Peyer's patch (tissue), 4 donors: ENCODE data around the gene CAPZA2. TPM values are rescaled to one million over a fixed set of nuclear protein-coding genes. Genes with fewer than 3 reads are reported as not detected.
"Not testable (repeated sequence)": the region's sequence is repeated elsewhere in the genome, so short reads cannot be mapped to it uniquely, and the experiment has no call there.

ENCODE experiments used
- DNase-seq, 3 donors: peaks; one replicate each; pipeline ENCODE4 v3.0.0-alpha.2; 2017 to 2019
- H3K27ac ChIP-seq, 4 donors: fragments of 200-600 bp; sonication (generic); one replicate each; pipeline ENCODE4 v1.5.1; 2016 to 2019
- H3K27me3 ChIP-seq, 2 donors: fragments of 200-600 bp; sonication (generic); one replicate each; pipeline ENCODE4 v1.5.1; 2019
- H3K36me3 ChIP-seq, 3 donors: fragments of 200-600 bp; sonication (generic); one replicate each; pipeline ENCODE4 v1.5.1; 2016 to 2019
- H3K4me1 ChIP-seq, 4 donors: fragments of 200-600 bp; sonication (generic); one replicate each; pipeline ENCODE4 v1.5.1; 2016 to 2019
- H3K4me3 ChIP-seq, 4 donors: fragments of 200-600 bp; sonication (generic); 1 replicate in 3 of 4; 2 replicates in 1 of 4; pipeline ENCODE4 v1.5.1; 2016 to 2019; ENCODE audit warnings: mild to moderate bottlenecking in 1 of 4
- H3K9me3 ChIP-seq, 4 donors: fragments of 200-600 bp; sonication (generic); one replicate each; pipeline ENCODE4 v1.5.1; 2016 to 2019; ENCODE audit warnings: mild to moderate bottlenecking in 1 of 4
- POLR2A ChIP-seq, 2 donors: fragments of 450-650 bp; IDR thresholded peaks; one replicate each; pipeline ENCODE4 v1.5.1; 2017; ENCODE audit warnings: antibody characterized with exemption in 2 of 2, mild to moderate bottlenecking in 2 of 2, moderate library complexity in 2 of 2
- total RNA-seq, 4 donors: library from RNA; depleted of rRNA; stranded (reverse); fragments of >200 nt; gene quantifications; one replicate each; pipeline ENCODE4 v1.1.0, GENCODE V29; 2016
- TF ChIP-seq, protein P1 (sequence below), 6 experiments: fragments of 450-650 bp in 4 of 6; fragments of 200-600 bp in 2 of 6; sonication (generic) in 1 of 6; IDR thresholded peaks; one replicate each; pipeline ENCODE4 v1.5.1; 2017 to 2019; ENCODE audit warnings: antibody characterized with exemption in 6 of 6, mild to moderate bottlenecking in 3 of 6, moderate library complexity in 1 of 6

CAPZA2 gene
- total RNA-seq, 4 donors from 2014 or later = 53.1 to 133 (median 97.2) TPM

DNA sequence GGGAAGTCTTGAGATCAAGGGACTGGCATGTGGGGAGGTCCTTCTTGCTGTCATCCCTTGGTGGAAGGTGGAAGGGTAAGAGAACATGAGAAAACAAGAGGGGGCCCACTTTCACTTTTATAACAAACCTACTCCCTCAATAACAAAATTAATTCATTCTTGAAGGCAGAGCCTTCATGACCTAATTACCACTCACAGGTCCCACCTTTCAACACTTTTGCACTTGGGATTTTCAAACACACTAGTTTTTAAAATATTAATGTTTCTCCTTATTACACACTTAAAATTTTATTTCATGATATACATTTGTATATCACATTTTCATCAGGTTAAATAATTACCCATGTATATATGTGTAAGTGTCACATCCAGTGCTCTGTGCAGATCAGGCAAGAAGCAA lies 93.0 kb downstream of the CAPZA2 start:
- H3K9me3 ChIP-seq = no peaks in the 10 kb centered on the region
- H3K36me3 ChIP-seq = no peaks in the 10 kb centered on the region
- H3K4me3 ChIP-seq = no peak overlapping the region
- H3K27ac ChIP-seq = peak overlapping the region in 1 of 4 donors; percentile 33
- no peaks in the 10 kb centered on the region for H3K27me3 ChIP-seq
- TF ChIP-seq, protein P1, sequence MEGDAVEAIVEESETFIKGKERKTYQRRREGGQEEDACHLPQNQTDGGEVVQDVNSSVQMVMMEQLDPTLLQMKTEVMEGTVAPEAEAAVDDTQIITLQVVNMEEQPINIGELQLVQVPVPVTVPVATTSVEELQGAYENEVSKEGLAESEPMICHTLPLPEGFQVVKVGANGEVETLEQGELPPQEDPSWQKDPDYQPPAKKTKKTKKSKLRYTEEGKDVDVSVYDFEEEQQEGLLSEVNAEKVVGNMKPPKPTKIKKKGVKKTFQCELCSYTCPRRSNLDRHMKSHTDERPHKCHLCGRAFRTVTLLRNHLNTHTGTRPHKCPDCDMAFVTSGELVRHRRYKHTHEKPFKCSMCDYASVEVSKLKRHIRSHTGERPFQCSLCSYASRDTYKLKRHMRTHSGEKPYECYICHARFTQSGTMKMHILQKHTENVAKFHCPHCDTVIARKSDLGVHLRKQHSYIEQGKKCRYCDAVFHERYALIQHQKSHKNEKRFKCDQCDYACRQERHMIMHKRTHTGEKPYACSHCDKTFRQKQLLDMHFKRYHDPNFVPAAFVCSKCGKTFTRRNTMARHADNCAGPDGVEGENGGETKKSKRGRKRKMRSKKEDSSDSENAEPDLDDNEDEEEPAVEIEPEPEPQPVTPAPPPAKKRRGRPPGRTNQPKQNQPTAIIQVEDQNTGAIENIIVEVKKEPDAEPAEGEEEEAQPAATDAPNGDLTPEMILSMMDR (IDR thresholded peaks at IDR 0.05) = no peak
- TF ChIP-seq POLR2A (IDR thresholded peaks at IDR 0.05) = no peak
- H3K4me1 ChIP-seq = peaks cover 0 to 27% (median 5%) of the 10 kb centered on the region in 4 donors
- no peak for DNase-seq

DNA sequence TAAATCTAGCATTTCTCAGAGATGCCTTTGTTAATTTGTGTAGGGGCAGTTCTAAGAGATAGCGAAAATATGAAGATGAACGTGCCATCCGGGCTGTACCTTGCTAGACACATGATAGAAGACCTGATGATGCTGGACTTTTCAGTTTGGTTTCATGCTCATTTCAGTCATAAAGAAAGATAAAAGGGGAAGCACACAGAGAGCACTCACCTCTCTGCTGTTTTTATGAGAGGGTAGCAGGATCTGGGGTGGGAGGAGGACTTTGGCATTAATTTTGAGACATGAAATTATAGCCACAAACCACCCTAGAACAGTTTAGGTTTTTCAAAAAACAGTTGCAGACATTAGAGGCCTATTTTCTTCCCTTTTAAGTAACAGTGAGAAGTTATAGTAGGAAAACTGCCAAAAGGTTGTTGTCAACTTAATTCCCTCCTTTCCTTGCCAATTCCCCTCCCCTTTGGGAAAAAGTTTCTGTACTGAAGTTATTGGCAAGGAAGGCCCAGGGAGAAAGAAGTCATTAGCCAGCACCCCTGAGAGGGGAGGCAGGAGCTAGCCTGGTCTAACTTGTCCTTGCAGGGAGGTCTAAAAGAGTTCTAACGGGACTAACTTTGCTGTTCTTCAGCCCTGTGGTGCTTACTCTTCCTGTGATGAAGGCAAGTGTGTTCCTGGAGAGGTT lies 93.6 kb downstream of the CAPZA2 start:
- no peak for TF ChIP-seq POLR2A (IDR thresholded peaks at IDR 0.05)
- TF ChIP-seq, protein P1 (IDR thresholded peaks at IDR 0.05) = no peak
- peak overlapping the region in 2 of 4 donors; percentile 12 to 33 for H3K27ac ChIP-seq

DNA sequence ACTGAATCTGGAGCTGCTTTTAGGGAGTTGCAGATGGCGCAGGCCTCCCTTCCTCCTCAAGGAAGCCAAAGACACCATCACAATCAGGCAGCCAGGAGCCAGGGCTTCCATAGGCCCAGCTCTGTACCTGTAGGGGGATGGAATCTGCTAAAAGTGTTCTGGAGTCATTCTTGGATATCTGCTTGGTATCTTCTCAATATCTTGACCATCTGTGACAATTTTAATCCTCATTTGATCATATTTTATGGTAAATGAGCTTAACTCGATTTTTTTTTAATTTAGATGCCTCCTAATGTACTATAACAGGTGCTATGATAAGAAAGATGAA lies 94.1 kb downstream of the CAPZA2 start:
- Histone ChIP-seq H3K36me3 (no peaks in the 10 kb centered on the region), H3K27me3 (no peaks in the 10 kb centered on the region), H3K4me1 (peaks cover 0 to 27% (median 5%) of the 10 kb centered on the region in 4 donors), H3K27ac (peak overlapping the region in 2 of 4 donors; percentile 12 to 33), H3K9me3 (no peaks in the 10 kb centered on the region), H3K4me3 (no peak overlapping the region)
- DNase-seq = no peak
- TF ChIP-seq, protein P1 (IDR thresholded peaks at IDR 0.05) = no peak
- no peak for TF ChIP-seq POLR2A (IDR thresholded peaks at IDR 0.05)

More for the DNA sequence above, 93.6 kb downstream of the CAPZA2 start:
- no peak for DNase-seq
- Histone ChIP-seq H3K9me3 (no peaks in the 10 kb centered on the region), H3K4me3 (no peak overlapping the region), H3K36me3 (no peaks in the 10 kb centered on the region), H3K27me3 (no peaks in the 10 kb centered on the region), H3K4me1 (peaks cover 0 to 27% (median 5%) of the 10 kb centered on the region in 4 donors)

DNA sequence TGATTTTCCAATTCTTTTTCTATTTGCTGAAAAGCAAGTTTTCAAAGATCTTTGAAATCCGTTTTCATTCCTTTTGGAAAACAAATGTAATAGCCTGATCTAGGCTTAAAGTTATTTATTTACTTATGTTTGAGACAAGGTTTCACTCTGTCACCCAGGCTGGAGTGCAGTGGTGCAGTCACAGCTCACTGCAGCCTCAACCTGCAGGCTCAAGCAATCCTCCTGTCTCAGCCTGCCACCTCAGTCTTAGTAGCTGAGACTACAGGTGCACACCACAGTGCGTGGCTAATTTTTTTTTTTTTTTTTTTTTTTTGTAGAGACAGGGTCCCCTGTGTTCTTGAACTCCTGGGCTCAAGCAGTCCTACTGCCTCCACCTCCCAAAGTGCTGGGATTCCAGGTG lies 95.5 kb downstream of the CAPZA2 start:
- no peak overlapping the region for H3K27ac ChIP-seq
- H3K4me1 ChIP-seq = peaks cover 0 to 19% (median 3%) of the 10 kb centered on the region in 4 donors
- no peaks in the 10 kb centered on the region for H3K36me3 ChIP-seq
- DNase-seq = no peak
- no peaks in the 10 kb centered on the region for H3K9me3 ChIP-seq
- H3K4me3 ChIP-seq = no peak overlapping the region
- H3K27me3 ChIP-seq = no peaks in the 10 kb centered on the region
- TF ChIP-seq, protein P1 (IDR thresholded peaks at IDR 0.05) = no peak
- TF ChIP-seq POLR2A (IDR thresholded peaks at IDR 0.05) = no peak

DNA sequence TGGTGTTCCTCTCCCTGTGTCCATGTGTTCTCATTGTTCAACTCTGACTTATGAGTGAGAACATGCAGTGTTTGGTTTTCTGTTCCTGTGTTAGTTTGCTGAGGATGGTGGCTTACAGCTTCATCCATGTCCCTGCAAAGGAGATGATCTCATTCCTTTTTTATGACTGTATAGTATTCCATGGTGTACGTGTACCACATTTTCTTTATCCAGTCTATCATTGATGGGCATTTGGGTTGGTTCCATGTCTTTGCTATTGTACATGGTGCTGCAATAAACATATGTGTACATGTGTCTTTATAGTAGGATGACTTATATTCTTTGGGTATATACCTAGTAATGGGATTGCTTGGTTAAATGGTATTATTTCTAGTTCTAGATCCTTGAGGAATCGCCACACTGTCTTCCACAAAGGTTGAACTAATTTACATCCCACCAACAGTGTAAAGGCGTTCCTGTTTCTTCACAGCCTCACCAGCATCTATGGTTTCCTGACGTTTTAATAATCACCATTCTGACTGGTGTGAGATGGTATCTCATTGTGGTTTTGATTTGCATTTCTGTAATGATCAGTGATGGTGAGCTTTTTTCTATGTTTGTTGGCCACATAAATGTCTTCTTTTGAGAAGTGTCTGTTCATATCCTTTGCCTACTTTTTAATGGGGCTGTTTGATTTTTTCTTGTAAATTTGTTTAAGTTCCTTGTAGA lies 99.7 kb downstream of the CAPZA2 start:
- H3K36me3 ChIP-seq, H3K9me3 ChIP-seq, H3K4me3 ChIP-seq, DNase-seq, H3K27ac ChIP-seq, H3K27me3 ChIP-seq, H3K4me1 ChIP-seq: not testable (repeated sequence)

DNA sequence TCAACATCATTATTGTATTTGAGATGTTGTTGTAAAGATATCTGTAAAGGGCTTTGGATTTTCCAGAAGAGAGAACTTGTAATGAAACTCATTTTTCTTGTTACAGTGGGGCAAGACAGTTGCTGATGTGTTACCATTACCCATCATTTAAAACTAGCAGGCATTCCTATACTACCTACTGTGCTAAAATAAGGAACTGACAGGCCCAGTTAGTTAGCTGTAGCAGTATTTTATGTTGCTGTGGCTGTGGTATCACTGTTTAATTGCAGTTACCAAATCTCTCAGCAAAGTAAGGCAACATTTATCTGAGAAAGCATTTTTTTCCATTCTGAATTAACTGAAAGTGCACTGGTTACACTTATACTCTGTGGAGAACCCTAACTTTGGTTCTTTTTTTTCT lies 100.8 kb downstream of the CAPZA2 start:
- H3K27me3 ChIP-seq = no peaks in the 10 kb centered on the region
- H3K27ac ChIP-seq = no peak overlapping the region
- no peaks in the 10 kb centered on the region for H3K4me1 ChIP-seq
- no peaks in the 10 kb centered on the region for H3K9me3 ChIP-seq
- H3K4me3 ChIP-seq = no peak overlapping the region
- DNase-seq = no peak
- TF ChIP-seq POLR2A (IDR thresholded peaks at IDR 0.05) = no peak
- TF ChIP-seq, protein P1 (IDR thresholded peaks at IDR 0.05) = no peak
- H3K36me3 ChIP-seq = no peaks in the 10 kb centered on the region
